ENCODE results near the gene TTC21A.

Gene TTC21A

GRCh38 chr3:39137435-39137936 is 30.0 kb downstream of the TTC21A start:
- no peak for DNase-seq (ENCODE audit: low read depth)

- DNase-seq (ENCODE audit: low read depth) = no peak
Observed at GRCh38 chr3:39137991-39138803, 30.7 kb downstream of the TTC21A start.

- no peak for DNase-seq (ENCODE audit: low read depth)
Observed at GRCh38 chr3:39138804-39139415, 31.4 kb downstream of the TTC21A start.

- no peak for DNase-seq (ENCODE audit: low read depth)
Observed at GRCh38 chr3:39139442-39139841, 32.0 kb downstream of the TTC21A start.

GRCh38 chr3:39140341-39140971 is 33.0 kb downstream of the TTC21A start:
- no peak for DNase-seq (ENCODE audit: low read depth)

- no peak for DNase-seq (ENCODE audit: low read depth)
Observed at GRCh38 chr3:39141171-39141995, 33.9 kb downstream of the TTC21A start.

GRCh38 chr3:39142067-39142466 is 34.6 kb downstream of the TTC21A start:
- DNase-seq (ENCODE audit: low read depth) = no peak

- no peak for DNase-seq (ENCODE audit: low read depth)
Observed at GRCh38 chr3:39143051-39143885, 35.8 kb downstream of the TTC21A start.

- no peak for DNase-seq (ENCODE audit: low read depth)
Observed at GRCh38 chr3:39144095-39144747, 36.7 kb downstream of the TTC21A start.

GRCh38 chr3:39144748-39145380 is 37.4 kb downstream of the TTC21A start:
- DNase-seq (ENCODE audit: low read depth) = no peak

GRCh38 chr3:39146083-39146501 is 38.6 kb downstream of the TTC21A start:
- DNase-seq (ENCODE audit: low read depth) = no peak

GRCh38 chr3:39146611-39147591 is 39.4 kb downstream of the TTC21A start:
- DNase-seq (ENCODE audit: low read depth) = peak; percentile 94

GRCh38 chr3:39147711-39148434 is 40.4 kb downstream of the TTC21A start:
- DNase-seq (ENCODE audit: low read depth) = no peak

GRCh38 chr3:39148435-39149058 is 41.1 kb downstream of the TTC21A start:
- DNase-seq (ENCODE audit: low read depth) = no peak

- no peak for DNase-seq (ENCODE audit: low read depth)
Observed at GRCh38 chr3:39149059-39149455, 41.6 kb downstream of the TTC21A start.

- DNase-seq (ENCODE audit: low read depth) = no peak
Observed at GRCh38 chr3:39149498-39150147, 42.1 kb downstream of the TTC21A start.

- DNase-seq (ENCODE audit: low read depth) = no peak
Observed at GRCh38 chr3:39150148-39150802, 42.8 kb downstream of the TTC21A start.

Measured in HS-27A (cell line).